ENCODE data around the gene EFCAB8. TPM values are rescaled to one million over a fixed set of nuclear protein-coding genes. Genes with fewer than 3 reads are reported as not detected.

EFCAB8 gene
- total and polyA plus RNA-seq, 4 donors = 0.25 TPM; not detected in 3

DNA sequence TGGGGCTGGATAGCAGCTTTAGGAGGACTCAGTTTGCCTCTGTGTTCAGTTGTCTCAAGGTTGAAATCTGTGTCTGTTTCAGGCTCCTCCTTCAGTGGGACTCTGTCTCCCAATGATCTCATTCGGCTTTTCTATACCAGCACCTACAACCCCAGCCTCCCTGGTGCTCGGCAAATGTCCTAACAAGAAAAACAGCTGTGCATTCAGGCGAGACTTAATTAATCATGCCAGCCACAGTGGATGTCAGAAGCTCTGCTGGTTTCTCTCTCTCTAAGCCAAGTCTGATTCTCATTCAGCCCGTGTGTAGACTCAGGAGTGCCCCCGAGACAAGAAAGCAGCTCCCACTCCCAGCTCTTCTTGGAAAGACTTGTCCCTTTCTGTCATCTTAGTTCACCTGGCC is 98.7 kb downstream of the EFCAB8 start:
- no peaks in the 10 kb centered on the region for H3K36me3 ChIP-seq (ENCODE audit: control insufficient read depth in 4 of 4, insufficient read depth in 3 of 4, low read depth in 1 of 4, low read length in 3 of 4)
- WGBS = 86% methylated on average over 5 of the region's 5 CpGs
- TF ChIP-seq FOXA1 (IDR thresholded peaks at IDR 0.05) (no peak), SP1 (IDR thresholded peaks at IDR 0.05) (no peak), HNF4A (conservative IDR thresholded peaks at IDR 0.05) (no peak), RXRA (IDR thresholded peaks at IDR 0.05) (no peak), YY1 (IDR thresholded peaks at IDR 0.05) (no peak), RAD21 (IDR thresholded peaks at IDR 0.05) (no peak), NR2F2 (IDR thresholded peaks at IDR 0.05) (no peak)
- TF ChIP-seq, protein P1, sequence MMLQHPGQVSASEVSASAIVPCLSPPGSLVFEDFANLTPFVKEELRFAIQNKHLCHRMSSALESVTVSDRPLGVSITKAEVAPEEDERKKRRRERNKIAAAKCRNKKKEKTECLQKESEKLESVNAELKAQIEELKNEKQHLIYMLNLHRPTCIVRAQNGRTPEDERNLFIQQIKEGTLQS (IDR thresholded peaks at IDR 0.05) = no peak

DNA sequence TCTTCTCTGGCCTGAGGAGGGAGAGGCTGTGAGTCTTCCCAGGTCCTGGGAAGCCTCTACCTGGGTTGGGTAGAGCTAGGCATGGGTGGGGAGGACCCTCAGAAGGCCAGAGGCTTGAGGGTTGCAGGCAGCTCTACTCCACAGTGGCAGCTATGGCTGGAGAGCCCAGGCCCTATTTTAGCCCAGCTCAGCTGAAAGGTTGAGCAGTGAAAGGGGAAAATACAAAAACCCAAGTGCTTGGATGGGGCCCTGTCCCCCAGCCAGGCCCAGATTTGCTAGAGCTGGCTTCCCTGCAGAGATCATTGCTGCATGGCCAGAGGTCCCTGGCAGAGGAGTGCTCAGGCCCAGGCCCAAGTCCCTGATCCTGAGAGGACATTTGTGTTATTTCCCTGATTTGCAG is 99.9 kb downstream of the EFCAB8 start:
- Histone ChIP-seq H3K9me3 (ENCODE audit: control insufficient read depth in 4 of 4, low read length in 3 of 4) (peaks cover 2 to 22% (median 6%) of the 10 kb centered on the region in 4 donors), H3K36me3 (ENCODE audit: control insufficient read depth in 4 of 4, insufficient read depth in 3 of 4, low read depth in 1 of 4, low read length in 3 of 4) (no peaks in the 10 kb centered on the region), H3K27ac (ENCODE audit: low read depth in 1 of 2, low read length in 2 of 2) (no peak overlapping the region), H3K9ac (ENCODE audit: low read depth in 1 of 2, low read length in 2 of 2) (no peak overlapping the region), H3K4me1 (ENCODE audit: control insufficient read depth in 4 of 4, insufficient read depth in 4 of 4, low read length in 3 of 4) (no peaks in the 10 kb centered on the region), H3K4me3 (ENCODE audit: low read depth in 1 of 3, low read length in 3 of 3) (no peak overlapping the region), H3K27me3 (ENCODE audit: control insufficient read depth in 4 of 4, insufficient read depth in 4 of 4, low read length in 3 of 4) (no peaks in the 10 kb centered on the region)
- peak; percentile 29 for DNase-seq (ENCODE audit: low spot score)
- TF ChIP-seq CTCF (IDR thresholded peaks at IDR 0.05; ENCODE audit: low read depth, low read length, missing input control) (no peak), NR2F2 (IDR thresholded peaks at IDR 0.05) (no peak), FOXA2 (IDR thresholded peaks at IDR 0.05) (no peak), EGR1 (IDR thresholded peaks at IDR 0.05; ENCODE audit: low read depth in 2 of 2) (no peak), GABPA (IDR thresholded peaks at IDR 0.05 in 1 of 2, conservative IDR thresholded peaks at IDR 0.05 in 1 of 2) (no peak), REST (IDR thresholded peaks at IDR 0.05) (no peak), YY1 (IDR thresholded peaks at IDR 0.05) (no peak), MAX (IDR thresholded peaks at IDR 0.05) (no peak), RXRA (IDR thresholded peaks at IDR 0.05) (no peak), JUND (IDR thresholded peaks at IDR 0.05) (no peak)
- TF ChIP-seq, protein P1 (IDR thresholded peaks at IDR 0.05) = no peak

More for the DNA sequence above, 98.7 kb downstream of the EFCAB8 start:
- Histone ChIP-seq H3K9ac (ENCODE audit: low read depth in 1 of 2, low read length in 2 of 2) (no peak overlapping the region), H3K27me3 (ENCODE audit: control insufficient read depth in 4 of 4, insufficient read depth in 4 of 4, low read length in 3 of 4) (no peaks in the 10 kb centered on the region), H3K27ac (ENCODE audit: low read depth in 1 of 2, low read length in 2 of 2) (no peak overlapping the region), H3K9me3 (ENCODE audit: control insufficient read depth in 4 of 4, low read length in 3 of 4) (peaks cover 2 to 22% (median 6%) of the 10 kb centered on the region in 4 donors), H3K4me3 (ENCODE audit: low read depth in 1 of 3, low read length in 3 of 3) (peak overlapping the region in 1 of 3 donors; percentile 33), H3K4me1 (ENCODE audit: control insufficient read depth in 4 of 4, insufficient read depth in 4 of 4, low read length in 3 of 4) (no peaks in the 10 kb centered on the region)
- DNase-seq (ENCODE audit: low spot score) = no peak

Measured in liver (tissue), 9 donors.